ENCODE results near the gene PZP. TPM values are rescaled to one million over a fixed set of nuclear protein-coding genes. Genes with fewer than 3 reads are reported as not detected.

Gene PZP
- total RNA-seq, 6 experiments from 2014 or later, result not detected

DNA sequence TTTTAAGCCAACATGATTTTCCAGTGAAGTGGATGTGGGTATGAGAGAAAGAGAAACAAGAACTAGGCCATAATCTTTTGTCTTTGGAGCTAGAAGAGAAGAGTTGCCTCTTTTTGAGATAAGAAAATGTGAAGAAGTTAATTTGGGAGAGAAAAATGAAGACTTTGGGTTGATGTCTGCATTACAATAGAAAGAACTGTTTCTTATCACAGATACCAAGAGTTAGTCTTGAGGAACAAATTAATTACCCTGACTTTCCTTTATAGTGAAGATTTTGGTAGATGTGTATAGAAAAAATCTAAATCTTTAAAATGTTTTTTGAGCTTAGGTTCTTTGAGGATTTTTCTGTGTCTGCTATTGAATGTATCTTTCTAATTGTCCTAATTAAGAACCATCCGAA is 96.7 kb downstream of the PZP start:
- Mint-ChIP-seq H3K27ac (no peak overlapping the region), H3K9me3 (peaks cover 6% of the 10 kb centered on the region), H3K4me1 (ENCODE audit: low read depth) (no peaks in the 10 kb centered on the region), H3K4me3 (no peak overlapping the region), H3K27me3 (ENCODE audit: insufficient read depth) (no peaks in the 10 kb centered on the region), H3K36me3 (ENCODE audit: low read depth) (no peaks in the 10 kb centered on the region)
- no peak for TF ChIP-seq CTCF (IDR thresholded peaks at IDR 0.05)
- DNase-seq, result no peak

DNA sequence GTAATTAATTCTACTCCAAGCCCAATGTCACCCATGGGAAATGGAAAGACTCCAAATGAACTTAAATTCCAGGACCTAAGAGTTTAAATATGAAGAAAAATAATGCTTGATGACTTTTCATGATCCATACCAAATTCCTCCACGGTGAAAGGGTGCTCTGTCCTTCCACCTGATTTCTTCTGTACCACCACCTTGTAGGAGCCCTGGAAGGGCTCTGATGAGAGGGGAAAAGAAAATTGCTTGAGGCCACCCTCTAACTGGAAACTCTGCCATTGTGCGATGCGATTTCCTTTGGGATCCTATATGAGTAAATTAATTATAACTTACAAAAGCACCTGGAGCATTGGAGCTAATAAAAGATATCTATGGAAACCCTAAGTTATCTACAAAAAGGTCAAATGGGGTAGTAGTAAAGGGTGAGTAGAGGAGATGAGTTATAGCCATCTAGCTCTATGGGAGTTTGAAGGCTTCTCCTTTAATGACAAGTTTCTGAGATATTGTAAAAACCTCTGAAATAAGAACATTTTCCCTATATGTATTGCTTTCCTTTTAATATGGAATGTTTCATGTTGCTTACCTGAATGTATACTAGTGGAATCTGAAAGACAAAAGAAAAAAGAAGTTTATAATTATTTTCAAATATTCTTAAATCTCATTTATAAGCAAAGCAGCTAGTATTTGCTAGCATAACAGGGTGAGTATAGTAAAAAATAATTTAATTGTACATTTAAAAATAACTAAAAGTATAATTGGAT is 98.3 kb downstream of the PZP start:
- DNase-seq, result no peak
- Mint-ChIP-seq H3K4me3 (no peak overlapping the region), H3K9me3 (peaks cover 5% of the 10 kb centered on the region), H3K4me1 (ENCODE audit: low read depth) (no peaks in the 10 kb centered on the region), H3K27ac (no peak overlapping the region), H3K36me3 (ENCODE audit: low read depth) (no peaks in the 10 kb centered on the region), H3K27me3 (ENCODE audit: insufficient read depth) (no peaks in the 10 kb centered on the region)
- no peak for TF ChIP-seq CTCF (IDR thresholded peaks at IDR 0.05)

DNA sequence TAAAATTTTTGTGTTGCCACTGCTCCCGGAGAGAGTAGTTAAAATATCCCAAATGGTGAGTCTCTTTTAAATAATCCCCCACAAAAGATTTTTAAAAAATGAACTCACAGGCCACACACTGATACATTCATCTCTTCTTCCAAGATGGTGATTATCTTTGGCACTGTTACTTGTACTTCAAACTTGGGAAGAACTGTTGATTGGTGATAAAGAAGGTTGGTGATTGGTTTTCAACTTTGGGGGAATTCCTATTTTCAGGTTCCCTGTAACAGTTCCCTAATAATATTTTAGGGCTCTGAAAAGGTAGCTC is 99.0 kb downstream of the PZP start:
- Mint-ChIP-seq H3K36me3 (ENCODE audit: low read depth) (no peaks in the 10 kb centered on the region), H3K27ac (no peak overlapping the region), H3K4me1 (ENCODE audit: low read depth) (no peaks in the 10 kb centered on the region), H3K27me3 (ENCODE audit: insufficient read depth) (no peaks in the 10 kb centered on the region), H3K9me3 (peaks cover 5% of the 10 kb centered on the region), H3K4me3 (no peak overlapping the region)
- no peak for DNase-seq
- no peak for TF ChIP-seq CTCF (IDR thresholded peaks at IDR 0.05)

- Mint-ChIP-seq H3K27me3 (ENCODE audit: insufficient read depth) (no peaks in the 10 kb centered on the region), H3K27ac (no peak overlapping the region), H3K36me3 (ENCODE audit: low read depth) (no peaks in the 10 kb centered on the region), H3K9me3 (peaks cover 8% of the 10 kb centered on the region), H3K4me1 (ENCODE audit: low read depth) (no peaks in the 10 kb centered on the region), H3K4me3 (no peak overlapping the region)
- no peak for DNase-seq
- no peak for TF ChIP-seq CTCF (IDR thresholded peaks at IDR 0.05)
Observed at GRCh38 chr12:9108504-9109212, 99.5 kb downstream of the PZP start.

DNA sequence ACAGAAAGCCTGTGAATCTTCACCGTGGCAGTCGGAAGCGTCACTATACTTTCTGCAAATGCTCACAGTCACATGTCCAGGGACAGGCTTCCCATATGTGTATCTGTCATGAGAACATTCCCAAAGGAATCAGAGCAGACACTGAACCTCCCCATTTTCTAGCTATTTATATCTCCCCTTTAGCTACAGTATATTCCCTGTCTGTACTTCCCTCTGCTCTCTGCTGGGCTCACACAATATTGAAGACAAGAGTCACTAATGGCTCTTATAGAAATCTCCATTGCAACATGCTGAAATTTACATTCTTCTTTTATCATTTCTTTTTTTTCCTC is 100.7 kb downstream of the PZP start:
- DNase-seq, result no peak
- H3K27ac Mint-ChIP-seq, result no peak overlapping the region
- no peaks in the 10 kb centered on the region for H3K4me1 Mint-ChIP-seq (ENCODE audit: low read depth)
- no peaks in the 10 kb centered on the region for H3K36me3 Mint-ChIP-seq (ENCODE audit: low read depth)
- H3K9me3 Mint-ChIP-seq, result peaks cover 12% of the 10 kb centered on the region
- TF ChIP-seq CTCF (IDR thresholded peaks at IDR 0.05), result no peak
- H3K27me3 Mint-ChIP-seq (ENCODE audit: insufficient read depth), result no peaks in the 10 kb centered on the region
- no peak overlapping the region for H3K4me3 Mint-ChIP-seq
